OCI-LY1 (cell line): ENCODE data around the gene WWOX.

Experiments
- H2AFZ ChIP-seq: fragments of 200-600 bp; sonication (generic), shearing (Covaris generic); 2 replicates; pipeline ENCODE4 v1.6.0; 2014; ENCODE audit warnings: antibody characterized with exemption, mild to moderate bottlenecking, low read length
- H3F3A ChIP-seq: fragments of 200-600 bp; sonication (generic), shearing (Covaris generic); 2 replicates; pipeline ENCODE4 v1.6.0; 2014; ENCODE audit warnings: mild to moderate bottlenecking, antibody characterized with exemption, low read length, moderate library complexity; ENCODE audit not compliant: insufficient read depth
- H3K27ac ChIP-seq: fragments of 200-600 bp; sonication (generic); 2 replicates; pipeline ENCODE4 v1.5.1; 2014; ENCODE audit warnings: low read length, mixed run types, mild to moderate bottlenecking, low read depth; ENCODE audit not compliant: poor library complexity, severe bottlenecking
- H3K27me3 ChIP-seq: fragments of 200-600 bp; sonication (generic); 2 replicates; pipeline ENCODE4 v1.6.0; 2014; ENCODE audit warnings: antibody characterized with exemption, mild to moderate bottlenecking, low read length, moderate library complexity; ENCODE audit not compliant: insufficient read depth
- H3K36me3 ChIP-seq: fragments of 200-600 bp; sonication (generic); 2 replicates; pipeline ENCODE4 v1.6.1; 2014; ENCODE audit warnings: mild to moderate bottlenecking, antibody characterized with exemption, low read length, moderate library complexity, mixed read lengths; ENCODE audit not compliant: insufficient read depth
- H3K4me1 ChIP-seq: fragments of 200-600 bp; sonication (generic); 2 replicates; pipeline ENCODE4 v1.5.1; 2014; ENCODE audit warnings: mild to moderate bottlenecking, low read length, moderate library complexity; ENCODE audit not compliant: insufficient read depth, severe bottlenecking
- H3K4me2 ChIP-seq: fragments of 200-600 bp; sonication (generic), shearing (Covaris generic); 2 replicates; pipeline ENCODE4 v1.6.1; 2014; ENCODE audit warnings: low read length
- H3K4me3 ChIP-seq: fragments of 200-600 bp; sonication (generic); 2 replicates; pipeline ENCODE4 v1.5.1; 2014; ENCODE audit warnings: low read length, low read depth, mild to moderate bottlenecking, mixed read lengths; ENCODE audit not compliant: poor library complexity, severe bottlenecking
- H3K79me2 ChIP-seq: fragments of 200-600 bp; shearing (Covaris generic); 2 replicates; pipeline ENCODE4 v1.6.1; 2016; ENCODE audit warnings: mixed run types, low read length, mixed read lengths; ENCODE audit not compliant: insufficient read depth
- H3K9ac ChIP-seq: fragments of 200-600 bp; sonication (generic), shearing (Covaris generic); 2 replicates; pipeline ENCODE4 v1.6.1; 2014; ENCODE audit warnings: mild to moderate bottlenecking, low read length, mixed read lengths
- H3K9me2 ChIP-seq: fragments of 200-600 bp; sonication (generic), shearing (Covaris generic); 2 replicates; pipeline ENCODE4 v1.6.1; 2014; ENCODE audit warnings: low read depth, mild to moderate bottlenecking, low read length, mixed read lengths
- H3K9me3 ChIP-seq: fragments of 200-600 bp; shearing (Covaris generic); 2 replicates; pipeline ENCODE4 v1.6.1; 2014; ENCODE audit warnings: low read length, mixed read lengths
- H4K20me1 ChIP-seq: fragments of 200-600 bp; sonication (generic), shearing (Covaris generic); 2 replicates; pipeline ENCODE4 v1.6.0; 2016; ENCODE audit warnings: mild to moderate bottlenecking, low read length; ENCODE audit not compliant: insufficient read depth
- EZH2 ChIP-seq: fragments of 200-600 bp; sonication (generic), shearing (Covaris generic); IDR thresholded peaks from 2 replicates; pipeline ENCODE4 v1.8.0; 2017; ENCODE audit warnings: borderline replicate concordance, mixed run types, mild to moderate bottlenecking, antibody characterized with exemption, low read length, moderate library complexity, mixed read lengths
- TF ChIP-seq, protein P1 (sequence below): fragments of 200-600 bp; sonication (generic), shearing (Covaris generic); IDR thresholded peaks from 2 replicates; pipeline ENCODE4 v1.5.1; 2017; ENCODE audit warnings: mild to moderate bottlenecking, antibody characterized with exemption, low read length, moderate library complexity, mixed read lengths

WWOX gene

DNA sequence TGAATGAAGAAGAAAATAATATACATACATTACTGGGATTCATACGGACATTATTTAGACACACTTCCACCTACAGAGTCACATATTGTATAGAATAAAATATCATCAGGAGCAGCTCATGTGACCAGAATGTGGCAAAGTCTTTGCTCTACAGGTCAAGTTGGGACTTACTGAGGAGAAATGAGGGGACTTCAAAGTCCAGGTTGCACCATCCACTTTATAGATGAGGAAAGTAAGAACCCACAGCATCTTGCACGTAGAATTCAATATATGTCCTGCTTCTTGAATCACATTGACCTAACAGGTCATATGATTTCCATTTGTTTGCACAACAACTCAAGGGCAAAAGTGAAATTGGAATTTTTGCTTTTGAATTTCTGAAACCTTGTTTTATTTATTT, 524.3 kb downstream of the WWOX start:
- Histone ChIP-seq H2AFZ (no peak overlapping the region), H3K27ac (no peak overlapping the region)

DNA sequence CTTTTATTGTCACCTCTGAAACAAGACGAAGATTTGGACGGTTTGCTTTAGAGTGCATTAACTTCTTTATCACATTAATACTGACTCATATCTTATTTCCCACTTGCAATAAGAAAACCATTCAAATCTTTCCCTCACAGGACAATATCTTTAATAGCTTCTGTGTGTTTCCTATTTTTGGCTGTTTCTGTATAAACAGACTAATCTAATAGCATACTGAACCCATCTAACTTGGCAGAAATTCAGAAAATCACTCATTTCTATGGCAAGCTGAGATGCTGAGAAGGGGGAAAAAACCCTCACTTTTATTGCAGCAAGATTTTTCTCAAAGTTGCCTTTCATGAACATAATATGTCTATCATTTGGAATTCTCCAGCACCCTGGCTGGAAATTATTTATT, 524.9 kb downstream of the WWOX start:
- Histone ChIP-seq H3K36me3 (no peaks in the 10 kb centered on the region), H3K27ac (no peak overlapping the region), H4K20me1 (no peaks in the 10 kb centered on the region), H3F3A (no peaks in the 10 kb centered on the region), H3K4me3 (no peak overlapping the region), H2AFZ (no peak overlapping the region), H3K9ac (no peak overlapping the region), H3K79me2 (no peaks in the 10 kb centered on the region), H3K4me1 (no peaks in the 10 kb centered on the region), H3K27me3 (no peaks in the 10 kb centered on the region), H3K9me2 (no peaks in the 10 kb centered on the region), H3K4me2 (no peak overlapping the region), H3K9me3 (no peaks in the 10 kb centered on the region)
- TF ChIP-seq, protein P1, sequence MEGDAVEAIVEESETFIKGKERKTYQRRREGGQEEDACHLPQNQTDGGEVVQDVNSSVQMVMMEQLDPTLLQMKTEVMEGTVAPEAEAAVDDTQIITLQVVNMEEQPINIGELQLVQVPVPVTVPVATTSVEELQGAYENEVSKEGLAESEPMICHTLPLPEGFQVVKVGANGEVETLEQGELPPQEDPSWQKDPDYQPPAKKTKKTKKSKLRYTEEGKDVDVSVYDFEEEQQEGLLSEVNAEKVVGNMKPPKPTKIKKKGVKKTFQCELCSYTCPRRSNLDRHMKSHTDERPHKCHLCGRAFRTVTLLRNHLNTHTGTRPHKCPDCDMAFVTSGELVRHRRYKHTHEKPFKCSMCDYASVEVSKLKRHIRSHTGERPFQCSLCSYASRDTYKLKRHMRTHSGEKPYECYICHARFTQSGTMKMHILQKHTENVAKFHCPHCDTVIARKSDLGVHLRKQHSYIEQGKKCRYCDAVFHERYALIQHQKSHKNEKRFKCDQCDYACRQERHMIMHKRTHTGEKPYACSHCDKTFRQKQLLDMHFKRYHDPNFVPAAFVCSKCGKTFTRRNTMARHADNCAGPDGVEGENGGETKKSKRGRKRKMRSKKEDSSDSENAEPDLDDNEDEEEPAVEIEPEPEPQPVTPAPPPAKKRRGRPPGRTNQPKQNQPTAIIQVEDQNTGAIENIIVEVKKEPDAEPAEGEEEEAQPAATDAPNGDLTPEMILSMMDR: no peak
- no peak for TF ChIP-seq EZH2

More for the DNA sequence above, 524.3 kb downstream of the WWOX start:
- Histone ChIP-seq H4K20me1 (no peaks in the 10 kb centered on the region), H3K27me3 (no peaks in the 10 kb centered on the region), H3K79me2 (no peaks in the 10 kb centered on the region), H3K4me2 (no peak overlapping the region), H3K4me3 (no peak overlapping the region), H3K9me3 (no peaks in the 10 kb centered on the region), H3F3A (no peaks in the 10 kb centered on the region), H3K9me2 (no peaks in the 10 kb centered on the region), H3K4me1 (no peaks in the 10 kb centered on the region), H3K9ac (no peak overlapping the region), H3K36me3 (no peaks in the 10 kb centered on the region)
- TF ChIP-seq, protein P1: no peak
- no peak for TF ChIP-seq EZH2

DNA sequence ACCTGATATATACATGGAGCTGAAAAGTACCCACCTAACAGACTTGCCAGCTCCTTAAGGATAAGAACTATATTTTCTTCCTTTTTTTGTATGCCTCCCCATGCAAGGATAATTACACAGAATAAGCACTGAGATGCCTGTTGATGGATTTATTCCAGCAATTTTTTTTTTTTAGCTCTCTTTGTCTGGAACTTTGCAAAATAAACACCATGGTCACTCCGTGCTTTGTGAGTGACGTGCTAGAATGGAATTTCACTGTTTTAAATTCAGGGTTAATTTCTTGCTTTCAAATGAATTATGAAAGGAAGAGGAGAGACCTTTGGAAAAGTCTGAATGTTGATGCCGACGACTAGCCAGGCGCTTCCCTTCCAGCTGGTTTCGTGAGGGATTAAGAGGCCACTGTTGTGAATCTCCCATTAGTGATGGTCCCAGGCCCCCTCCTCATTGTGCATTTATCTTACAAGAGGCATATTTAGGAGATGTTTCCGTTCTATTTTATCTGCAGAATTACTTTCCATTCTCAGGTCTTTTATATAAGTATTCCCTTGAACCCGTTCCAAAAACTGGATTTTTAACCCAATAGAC, 529.1 kb downstream of the WWOX start:
- TF ChIP-seq, protein P1: no peak
- TF ChIP-seq EZH2: no peak
- Histone ChIP-seq H3K79me2 (no peaks in the 10 kb centered on the region), H3F3A (no peaks in the 10 kb centered on the region), H3K36me3 (no peaks in the 10 kb centered on the region), H3K27ac (no peak overlapping the region), H3K27me3 (no peaks in the 10 kb centered on the region), H2AFZ (no peak overlapping the region), H3K4me2 (no peak overlapping the region), H3K9ac (no peak overlapping the region), H4K20me1 (no peaks in the 10 kb centered on the region), H3K9me2 (no peaks in the 10 kb centered on the region), H3K9me3 (no peaks in the 10 kb centered on the region), H3K4me3 (no peak overlapping the region), H3K4me1 (no peaks in the 10 kb centered on the region)
